ENCODE results near the gene TEX54. TPM values are rescaled to one million over a fixed set of nuclear protein-coding genes. Genes with fewer than 3 reads are reported as not detected.

Gene TEX54
- total RNA-seq, 1 experiment from 2014 or later = not detected

- Mint-ChIP-seq H3K27ac (ENCODE audit: unreplicated experiment) (peak overlapping the region; percentile 34), H3K4me3 (ENCODE audit: low read depth, unreplicated experiment) (peak overlapping the region; percentile 22), H3K9me3 (ENCODE audit: low read depth, unreplicated experiment) (no peaks in the 10 kb centered on the region), H3K27me3 (ENCODE audit: unreplicated experiment) (no peaks in the 10 kb centered on the region), H3K36me3 (ENCODE audit: insufficient read depth, unreplicated experiment) (peaks cover 64% of the 10 kb centered on the region), H3K4me1 (ENCODE audit: low read depth, unreplicated experiment) (peaks cover 25% of the 10 kb centered on the region)
- CTCF ChIA-PET = interaction anchor here (1.0 kb wide), 1 partner anchor 65 kb away, joined by 3 read pairs; no protein-coding TSS in a partner anchor
- BruUV-seq (replicated peaks) = no TSS peak
- no peak for DNase-seq
- TF ChIP-seq CTCF (IDR thresholded peaks at IDR 0.05; ENCODE audit: unreplicated experiment) = no peak
- intact Hi-C loops (cut with micrococcal nuclease; ENCODE audit: unreplicated experiment) = no loop called here
Measured at GRCh38 chr11:62850911-62851806, 18.5 kb upstream of the TEX54 start.

- no peak overlapping the region for H3K4me3 Mint-ChIP-seq (ENCODE audit: low read depth, unreplicated experiment)
- H3K9me3 Mint-ChIP-seq (ENCODE audit: low read depth, unreplicated experiment) = no peaks in the 10 kb centered on the region
- H3K27me3 Mint-ChIP-seq (ENCODE audit: unreplicated experiment) = no peaks in the 10 kb centered on the region
- CTCF ChIA-PET = no interaction called here
- DNase-seq = no peak
- H3K4me1 Mint-ChIP-seq (ENCODE audit: low read depth, unreplicated experiment) = peaks cover 12% of the 10 kb centered on the region
- no peak overlapping the region for H3K27ac Mint-ChIP-seq (ENCODE audit: unreplicated experiment)
- intact Hi-C loops (cut with micrococcal nuclease; ENCODE audit: unreplicated experiment) = no loop called here
- BruUV-seq (replicated peaks) = no TSS peak
- peaks cover 31% of the 10 kb centered on the region for H3K36me3 Mint-ChIP-seq (ENCODE audit: insufficient read depth, unreplicated experiment)
- TF ChIP-seq CTCF (IDR thresholded peaks at IDR 0.05; ENCODE audit: unreplicated experiment) = no peak
Measured at GRCh38 chr11:62847767-62848314, 15.2 kb upstream of the TEX54 start.

GRCh38 chr11:62846177-62846576 lies 13.5 kb upstream of the TEX54 start:
- no peaks in the 10 kb centered on the region for H3K4me1 Mint-ChIP-seq (ENCODE audit: low read depth, unreplicated experiment)
- CTCF ChIA-PET = interaction anchor here (0.5 to 0.6 kb wide), 2 partner anchors 11 to 78 kb away, joined by 3 to 4 read pairs; no protein-coding TSS in a partner anchor
- no peak for DNase-seq
- H3K27ac Mint-ChIP-seq (ENCODE audit: unreplicated experiment) = no peak overlapping the region
- peaks cover 14% of the 10 kb centered on the region for H3K36me3 Mint-ChIP-seq (ENCODE audit: insufficient read depth, unreplicated experiment)
- no peak overlapping the region for H3K4me3 Mint-ChIP-seq (ENCODE audit: low read depth, unreplicated experiment)
- H3K27me3 Mint-ChIP-seq (ENCODE audit: unreplicated experiment) = no peaks in the 10 kb centered on the region
- no peak for TF ChIP-seq CTCF (IDR thresholded peaks at IDR 0.05; ENCODE audit: unreplicated experiment)
- no TSS peak for BruUV-seq (replicated peaks)
- intact Hi-C loops (cut with micrococcal nuclease; ENCODE audit: unreplicated experiment) = no loop called here
- no peaks in the 10 kb centered on the region for H3K9me3 Mint-ChIP-seq (ENCODE audit: low read depth, unreplicated experiment)

GRCh38 chr11:62844154-62844553 lies 11.5 kb upstream of the TEX54 start:
- no peaks in the 10 kb centered on the region for H3K9me3 Mint-ChIP-seq (ENCODE audit: low read depth, unreplicated experiment)
- intact Hi-C loops (cut with micrococcal nuclease; ENCODE audit: unreplicated experiment) = no loop called here
- H3K27ac Mint-ChIP-seq (ENCODE audit: unreplicated experiment) = no peak overlapping the region
- BruUV-seq (replicated peaks) = no TSS peak
- peaks cover 4% of the 10 kb centered on the region for H3K4me1 Mint-ChIP-seq (ENCODE audit: low read depth, unreplicated experiment)
- H3K4me3 Mint-ChIP-seq (ENCODE audit: low read depth, unreplicated experiment) = no peak overlapping the region
- no peak for TF ChIP-seq CTCF (IDR thresholded peaks at IDR 0.05; ENCODE audit: unreplicated experiment)
- no peaks in the 10 kb centered on the region for H3K27me3 Mint-ChIP-seq (ENCODE audit: unreplicated experiment)
- DNase-seq = no peak
- CTCF ChIA-PET = no interaction called here
- H3K36me3 Mint-ChIP-seq (ENCODE audit: insufficient read depth, unreplicated experiment) = no peaks in the 10 kb centered on the region

Data from Calu3 (cell line).